Measurements from ENCODE around the gene CCNF. TPM values are rescaled to one million over a fixed set of nuclear protein-coding genes. Genes with fewer than 3 reads are reported as not detected.

The CCNF gene
- total and polyA plus RNA-seq, 2 of the 8 experiments (the other 6 are each of a cell fraction or from before 2014, with no cell fraction given), result 15.4 to 54.3 TPM

GRCh38 chr16:2469399-2470233 lies 40.4 kb downstream of the CCNF start:
- Histone ChIP-seq H3K79me2 (ENCODE audit: control insufficient read depth in 1 of 2, insufficient read depth in 2 of 2, low read length in 2 of 2) (no peaks in the 10 kb centered on the region), H2BK20ac (ENCODE audit: low read length) (peak overlapping the region; percentile 82; the same call in 1 of the 2 replicates), H3K56ac (replicated peaks; ENCODE audit: insufficient read length, low read depth, low read length) (no peak overlapping the region), H3K36me3 (ENCODE audit: control insufficient read depth in 2 of 4, insufficient read depth in 4 of 4, low read length in 3 of 4) (no peaks in the 10 kb centered on the region), H4K91ac (replicated peaks; ENCODE audit: insufficient read length, low read length) (peak overlapping the region; percentile 61), H4K20me1 (replicated peaks in 1 of 2; ENCODE audit: control insufficient read depth in 1 of 2, insufficient read depth in 2 of 2, low read length in 2 of 2) (peaks cover 2 to 10% of the 10 kb centered on the region in 2 experiments), H3K79me1 (ENCODE audit: low read depth, low read length) (no peaks in the 10 kb centered on the region), H3K23me2 (ENCODE audit: low read depth, low read length) (peaks cover 23% of the 10 kb centered on the region; the same call in 1 of the 2 replicates), H2BK5ac (ENCODE audit: low read depth, low read length) (peak overlapping the region; percentile 35; the same call in 1 of the 2 replicates), H2AK5ac (ENCODE audit: low read depth, low read length) (peak overlapping the region; percentile 82; the same call in 1 of the 2 replicates), H3K18ac (ENCODE audit: extremely low read depth, low read length) (peak overlapping the region; percentile 51), H3K9me3 (ENCODE audit: insufficient read depth in 2 of 2, low read depth in 1 of 2, low read length in 1 of 2) (no peaks in the 10 kb centered on the region), H3K4ac (replicated peaks; ENCODE audit: insufficient read length, low read depth, low read length) (no peak overlapping the region), H3K9ac (replicated peaks in 1 of 4; ENCODE audit: extremely low read depth in 1 of 4, low read depth in 3 of 4, low read length in 3 of 4) (no peak overlapping the region), H3K4me2 (ENCODE audit: insufficient read depth in 1 of 2, low read depth in 2 of 2, low read length in 2 of 2) (peak overlapping the region; percentile 88 to 94), H3K4me3 (ENCODE audit: extremely low read depth in 1 of 4, insufficient read depth in 2 of 4, low read depth in 3 of 4, low read length in 4 of 4) (peak overlapping the region in 1 of 4 experiments; percentile 73; a peak in 2 of 8 replicates), H3K27ac (ENCODE audit: low read depth, low read length) (no peak overlapping the region), H2BK12ac (ENCODE audit: low read depth, low read length) (peak overlapping the region; percentile 80; the same call in 1 of the 2 replicates), H4K8ac (ENCODE audit: extremely low read depth, insufficient read depth, low read length) (no peak overlapping the region; the same call in 1 of the 2 replicates), H4K5ac (ENCODE audit: insufficient read length, low read depth, low read length) (no peak overlapping the region), H3K23ac (ENCODE audit: insufficient read length) (no peak overlapping the region), H3K27me3 (replicated peaks in 1 of 4; ENCODE audit: control insufficient read depth in 3 of 4, extremely low read depth in 1 of 4, insufficient read depth in 3 of 4, low read length in 3 of 4) (peaks cover 24 to 61% (median 54%) of the 10 kb centered on the region in 4 experiments), H3K4me1 (replicated peaks in 1 of 4; ENCODE audit: control insufficient read depth in 3 of 4, insufficient read depth in 4 of 4, low read length in 3 of 4) (peaks cover 0 to 41% (median 31%) of the 10 kb centered on the region in 4 experiments; a peak in 6 of 7 replicates), H3K14ac (ENCODE audit: insufficient read length) (no peak overlapping the region), H2BK15ac (ENCODE audit: low read length) (peak overlapping the region; percentile 97; the same call in 1 of the 2 replicates), H2AFZ (ENCODE audit: low read length) (no peak overlapping the region), H2BK120ac (replicated peaks; ENCODE audit: low read depth, low read length) (no peak overlapping the region)
- DNase-seq (ENCODE audit: low read depth in 1 of 2, low spot score in 2 of 2) (no peak), FAIRE-seq (no peak)
- POLR2A ChIA-PET (ENCODE audit: partially characterized antibody), result interaction anchor here (0.7 to 2.8 kb wide), 14 partner anchors 10 to 281 kb away, joined by 3 to 21 read pairs (median 6); partner anchors contain the start of genes AMDHD2, ATP6V0C, ECI1 and TEDC2
- WGBS, 2 experiments (ENCODE audit: extremely low coverage in 1 of 2, insufficient coverage in 1 of 2, insufficient read length in 1 of 2, insufficient replicate concordance in 2 of 2, low coverage in 1 of 2, low lambda C conversion rate in 2 of 2, missing lambda C conversion rate in 1 of 2), result 92% methylated on average over 16 of the region's 16 CpGs; no CpG with 5 or more reads in 1 of the 2 experiments
- TF ChIP-seq BRCA1 (IDR thresholded peaks at IDR 0.05; ENCODE audit: low read depth, low read length) (no peak), POLR2A (IDR thresholded peaks at IDR 0.05; ENCODE audit: control extremely low read depth in 1 of 2, low read depth in 2 of 2, low read length in 2 of 2) (0 out of 3 replicates have a peak, but pooled peaks of 1 of the 2 experiments have one; percentile 24)
- CTCF ChIA-PET (ENCODE audit: partially characterized antibody), result interaction anchor here (0.7 to 4.0 kb wide), 6 partner anchors 9 to 129 kb away, joined by 3 to 15 read pairs (median 4); partner anchors contain the start of genes ABCA3 and TEDC2
